SH-SY5Y (cell line): ENCODE results near the gene ARL10.

Experiments
- GATA2 ChIP-seq: IDR thresholded peaks from 2 replicates; pipeline ENCODE4 v1.6.1; 2011; ENCODE audit warnings: mild to moderate bottlenecking, low read depth, low read length
- GATA3 ChIP-seq: IDR thresholded peaks from 2 replicates; pipeline ENCODE4 v1.6.1; 2011; ENCODE audit warnings: low read depth, mild to moderate bottlenecking, low read length, moderate library complexity

The ARL10 gene

GRCh38 chr5:176406436-176407052 lies 41.3 kb downstream of the ARL10 start:
- no peak for TF ChIP-seq GATA3
- no peak for TF ChIP-seq GATA2

- TF ChIP-seq GATA2, result no peak
- no peak for TF ChIP-seq GATA3
These were observed 42.4 kb downstream of the ARL10 start for GRCh38 chr5:176407456-176408251.

- TF ChIP-seq GATA2, result no peak
- TF ChIP-seq GATA3, result no peak
These were observed 43.3 kb downstream of the ARL10 start for GRCh38 chr5:176408590-176408989.

GRCh38 chr5:176409765-176410164 lies 44.5 kb downstream of the ARL10 start:
- TF ChIP-seq GATA3 (no peak), GATA2 (no peak)

- no peak for TF ChIP-seq GATA3
- TF ChIP-seq GATA2, result no peak
These were observed 45.3 kb downstream of the ARL10 start for GRCh38 chr5:176410486-176411180.

GRCh38 chr5:176412517-176413254 lies 47.4 kb downstream of the ARL10 start:
- TF ChIP-seq GATA2, result no peak
- no peak for TF ChIP-seq GATA3

- no peak for TF ChIP-seq GATA2
- TF ChIP-seq GATA3, result no peak
These were observed 47.9 kb downstream of the ARL10 start for GRCh38 chr5:176413255-176413565.

GRCh38 chr5:176413709-176414191 lies 48.5 kb downstream of the ARL10 start:
- TF ChIP-seq GATA2 (no peak), GATA3 (no peak)

- TF ChIP-seq GATA2 (no peak), GATA3 (no peak)
These were observed 49.4 kb downstream of the ARL10 start for GRCh38 chr5:176414704-176415103.

- no peak for TF ChIP-seq GATA3
These were observed 50.1 kb downstream of the ARL10 start for GRCh38 chr5:176415240-176415951.

GRCh38 chr5:176415952-176416924 lies 51.0 kb downstream of the ARL10 start, which contains the start of gene CLTB:
Gene CLTB (minus strand): TSS chr5:176416539. CDS start chr5:176416363, 176 bp downstream.
- TF ChIP-seq GATA2 (no peak), GATA3 (no peak)

- TF ChIP-seq GATA2 (no peak), GATA3 (no peak)
These were observed 51.7 kb downstream of the ARL10 start for GRCh38 chr5:176416965-176417364.

GRCh38 chr5:176418251-176418650 lies 53.0 kb downstream of the ARL10 start:
- TF ChIP-seq GATA3, result no peak
